HEK293 (cell line): ENCODE data around the gene C19orf33.

Experiments used
- EGR2 ChIP-seq: fragments of 450-650 bp; formaldehyde crosslinking; IDR thresholded peaks from 2 replicates; pipeline ENCODE4 v1.5.1; 2016; ENCODE audit warnings: low read depth, missing biosample characterization, missing genetic modification characterization
- FEZF1 ChIP-seq: fragments of 450-650 bp; formaldehyde crosslinking; IDR thresholded peaks from 2 replicates; pipeline ENCODE4 v1.5.1; 2016; ENCODE audit warnings: missing biosample characterization, missing genetic modification characterization
- REPIN1 ChIP-seq: fragments of 450-650 bp; formaldehyde crosslinking; IDR thresholded peaks from 2 replicates; pipeline ENCODE4 v1.5.1; 2017; ENCODE audit warnings: missing biosample characterization, missing genetic modification characterization, low read depth
- SCRT2 ChIP-seq: fragments of 450-650 bp; formaldehyde crosslinking; IDR thresholded peaks from 2 replicates; pipeline ENCODE4 v1.5.1; 2016; ENCODE audit warnings: missing biosample characterization, missing genetic modification characterization
- ZIC2 ChIP-seq: fragments of 450-650 bp; formaldehyde crosslinking; IDR thresholded peaks from 2 replicates; pipeline ENCODE4 v1.5.1; 2016; ENCODE audit warnings: missing biosample characterization, missing genetic modification characterization
- ZNF214 ChIP-seq: fragments of 450-650 bp; formaldehyde crosslinking; IDR thresholded peaks from 2 replicates; pipeline ENCODE4 v1.5.1; 2017; ENCODE audit warnings: missing biosample characterization, mild to moderate bottlenecking, missing genetic modification characterization, borderline replicate concordance
- ZNF350 ChIP-seq: fragments of 450-650 bp; formaldehyde crosslinking; IDR thresholded peaks from 2 replicates; pipeline ENCODE4 v1.5.0; 2017; ENCODE audit warnings: missing biosample characterization, mild to moderate bottlenecking, missing genetic modification characterization
- ZNF473 ChIP-seq: fragments of 450-650 bp; formaldehyde crosslinking; IDR thresholded peaks from 2 replicates; pipeline ENCODE4 v1.5.1; 2017; ENCODE audit warnings: missing biosample characterization, missing genetic modification characterization
- ZNF560 ChIP-seq: fragments of 450-650 bp; formaldehyde crosslinking; IDR thresholded peaks from 2 replicates; pipeline ENCODE4 v1.5.1; 2017; ENCODE audit warnings: missing biosample characterization, missing genetic modification characterization, borderline replicate concordance
- ZNF585B ChIP-seq: fragments of 450-650 bp; formaldehyde crosslinking; IDR thresholded peaks from 2 replicates; pipeline ENCODE4 v1.5.1; 2016; ENCODE audit warnings: missing biosample characterization, missing genetic modification characterization
- ZNF621 ChIP-seq: fragments of 450-650 bp; formaldehyde crosslinking; IDR thresholded peaks from 2 replicates; pipeline ENCODE4 v1.5.1; 2017; ENCODE audit warnings: missing biosample characterization, missing genetic modification characterization
- ZNF629 ChIP-seq: fragments of 450-650 bp; formaldehyde crosslinking; IDR thresholded peaks from 2 replicates; pipeline ENCODE4 v1.5.1; 2017; ENCODE audit warnings: missing biosample characterization, missing genetic modification characterization
- TF ChIP-seq, protein P1 (sequence below): fragments of 450-650 bp; formaldehyde crosslinking; IDR thresholded peaks from 2 replicates; pipeline ENCODE4; 2016; ENCODE audit warnings: missing biosample characterization, missing genetic modification characterization
- TF ChIP-seq, protein P2 (sequence below): fragments of 450-650 bp; formaldehyde crosslinking; IDR thresholded peaks from 2 replicates; pipeline ENCODE4 v1.5.1; 2016; ENCODE audit warnings: missing biosample characterization, missing genetic modification characterization
- TF ChIP-seq, protein P3 (sequence below): fragments of 450-650 bp; formaldehyde crosslinking; IDR thresholded peaks from 2 replicates; pipeline ENCODE4 v1.5.1; 2016; ENCODE audit warnings: missing biosample characterization, missing genetic modification characterization, low read depth
- TF ChIP-seq, protein P4 (sequence below): fragments of 450-650 bp; formaldehyde crosslinking; IDR thresholded peaks from 2 replicates; pipeline ENCODE4 v1.5.1; 2016; ENCODE audit warnings: missing biosample characterization, missing genetic modification characterization
- TF ChIP-seq, protein P5 (sequence below): fragments of 450-650 bp; formaldehyde crosslinking; IDR thresholded peaks from 2 replicates; pipeline ENCODE4 v1.5.1; 2016; ENCODE audit warnings: missing biosample characterization, missing genetic modification characterization
- TF ChIP-seq, protein P6 (sequence below): IDR thresholded peaks from 2 replicates; pipeline ENCODE4 v1.6.1; 2011; ENCODE audit warnings: mild to moderate bottlenecking, low read depth, low read length, borderline replicate concordance

The C19orf33 gene

DNA sequence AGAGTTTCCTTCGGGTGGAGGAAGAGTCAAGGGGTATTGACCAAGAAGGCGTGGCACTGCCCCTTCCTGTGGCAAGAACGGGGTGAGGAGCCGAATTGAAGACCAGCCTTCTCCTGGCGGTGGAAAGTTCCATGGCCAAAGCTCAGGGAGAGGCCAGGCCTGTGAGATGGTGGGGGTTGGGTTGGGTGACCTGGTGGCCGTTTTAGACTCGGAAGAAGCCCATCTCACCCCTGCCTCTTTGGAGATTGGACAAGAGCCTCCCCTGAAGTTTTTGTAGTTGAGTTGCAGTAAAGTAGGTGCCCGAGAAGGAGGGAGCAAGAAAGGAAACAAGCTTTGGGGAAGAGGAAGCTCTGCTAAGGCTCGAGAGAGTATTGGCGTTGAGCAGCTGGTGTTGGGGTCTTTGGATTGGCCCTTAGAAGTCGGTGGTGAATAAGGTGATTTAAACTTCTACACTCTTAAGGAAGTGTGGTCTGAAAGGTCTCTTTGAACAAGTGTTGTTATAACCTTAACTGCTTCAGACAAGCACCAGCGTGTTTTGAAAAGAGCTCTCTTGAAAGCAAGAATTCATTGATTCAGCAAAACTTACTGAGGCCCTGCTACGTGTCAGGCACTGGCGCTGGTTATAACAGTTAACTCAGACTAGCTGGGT lies 38.7 kb upstream of the C19orf33 start (continued):
- TF ChIP-seq, protein P1, sequence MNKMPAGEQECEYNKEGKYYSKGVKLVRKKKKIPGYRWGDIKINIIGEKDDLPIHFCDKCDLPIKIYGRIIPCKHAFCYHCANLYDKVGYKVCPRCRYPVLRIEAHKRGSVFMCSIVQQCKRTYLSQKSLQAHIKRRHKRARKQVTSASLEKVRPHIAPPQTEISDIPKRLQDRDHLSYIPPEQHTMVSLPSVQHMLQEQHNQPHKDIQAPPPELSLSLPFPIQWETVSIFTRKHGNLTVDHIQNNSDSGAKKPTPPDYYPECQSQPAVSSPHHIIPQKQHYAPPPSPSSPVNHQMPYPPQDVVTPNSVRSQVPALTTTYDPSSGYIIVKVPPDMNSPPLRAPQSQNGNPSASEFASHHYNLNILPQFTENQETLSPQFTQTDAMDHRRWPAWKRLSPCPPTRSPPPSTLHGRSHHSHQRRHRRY = no peak
- TF ChIP-seq ZNF350 (tag by site-specific recombination) = no peak
- TF ChIP-seq ZIC2 = no peak
- TF ChIP-seq, protein P2, sequence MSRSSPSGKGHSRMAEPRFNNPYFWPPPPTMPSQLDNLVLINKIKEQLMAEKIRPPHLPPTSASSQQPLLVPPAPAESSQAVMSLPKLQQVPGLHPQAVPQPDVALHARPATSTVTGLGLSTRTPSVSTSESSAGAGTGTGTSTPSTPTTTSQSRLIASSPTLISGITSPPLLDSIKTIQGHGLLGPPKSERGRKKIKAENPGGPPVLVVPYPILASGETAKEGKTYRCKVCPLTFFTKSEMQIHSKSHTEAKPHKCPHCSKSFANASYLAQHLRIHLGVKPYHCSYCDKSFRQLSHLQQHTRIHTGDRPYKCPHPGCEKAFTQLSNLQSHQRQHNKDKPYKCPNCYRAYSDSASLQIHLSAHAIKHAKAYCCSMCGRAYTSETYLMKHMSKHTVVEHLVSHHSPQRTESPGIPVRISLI (tag by site-specific recombination) = no peak
- no peak for TF ChIP-seq REPIN1 (tag by site-specific recombination)
- TF ChIP-seq, protein P3, sequence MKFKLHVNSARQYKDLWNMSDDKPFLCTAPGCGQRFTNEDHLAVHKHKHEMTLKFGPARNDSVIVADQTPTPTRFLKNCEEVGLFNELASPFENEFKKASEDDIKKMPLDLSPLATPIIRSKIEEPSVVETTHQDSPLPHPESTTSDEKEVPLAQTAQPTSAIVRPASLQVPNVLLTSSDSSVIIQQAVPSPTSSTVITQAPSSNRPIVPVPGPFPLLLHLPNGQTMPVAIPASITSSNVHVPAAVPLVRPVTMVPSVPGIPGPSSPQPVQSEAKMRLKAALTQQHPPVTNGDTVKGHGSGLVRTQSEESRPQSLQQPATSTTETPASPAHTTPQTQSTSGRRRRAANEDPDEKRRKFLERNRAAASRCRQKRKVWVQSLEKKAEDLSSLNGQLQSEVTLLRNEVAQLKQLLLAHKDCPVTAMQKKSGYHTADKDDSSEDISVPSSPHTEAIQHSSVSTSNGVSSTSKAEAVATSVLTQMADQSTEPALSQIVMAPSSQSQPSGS (tag by site-specific recombination) = no peak
- TF ChIP-seq ZNF214 = no peak
- 0 out of 2 replicates have a peak, but pooled peaks have one; percentile 3 for TF ChIP-seq FEZF1
- TF ChIP-seq ZNF621 (tag by site-specific recombination) = no peak
- TF ChIP-seq ZNF629 (tag by site-specific recombination) = 0 out of 2 replicates have a peak, but pooled peaks have one; percentile 8
- TF ChIP-seq, protein P4, sequence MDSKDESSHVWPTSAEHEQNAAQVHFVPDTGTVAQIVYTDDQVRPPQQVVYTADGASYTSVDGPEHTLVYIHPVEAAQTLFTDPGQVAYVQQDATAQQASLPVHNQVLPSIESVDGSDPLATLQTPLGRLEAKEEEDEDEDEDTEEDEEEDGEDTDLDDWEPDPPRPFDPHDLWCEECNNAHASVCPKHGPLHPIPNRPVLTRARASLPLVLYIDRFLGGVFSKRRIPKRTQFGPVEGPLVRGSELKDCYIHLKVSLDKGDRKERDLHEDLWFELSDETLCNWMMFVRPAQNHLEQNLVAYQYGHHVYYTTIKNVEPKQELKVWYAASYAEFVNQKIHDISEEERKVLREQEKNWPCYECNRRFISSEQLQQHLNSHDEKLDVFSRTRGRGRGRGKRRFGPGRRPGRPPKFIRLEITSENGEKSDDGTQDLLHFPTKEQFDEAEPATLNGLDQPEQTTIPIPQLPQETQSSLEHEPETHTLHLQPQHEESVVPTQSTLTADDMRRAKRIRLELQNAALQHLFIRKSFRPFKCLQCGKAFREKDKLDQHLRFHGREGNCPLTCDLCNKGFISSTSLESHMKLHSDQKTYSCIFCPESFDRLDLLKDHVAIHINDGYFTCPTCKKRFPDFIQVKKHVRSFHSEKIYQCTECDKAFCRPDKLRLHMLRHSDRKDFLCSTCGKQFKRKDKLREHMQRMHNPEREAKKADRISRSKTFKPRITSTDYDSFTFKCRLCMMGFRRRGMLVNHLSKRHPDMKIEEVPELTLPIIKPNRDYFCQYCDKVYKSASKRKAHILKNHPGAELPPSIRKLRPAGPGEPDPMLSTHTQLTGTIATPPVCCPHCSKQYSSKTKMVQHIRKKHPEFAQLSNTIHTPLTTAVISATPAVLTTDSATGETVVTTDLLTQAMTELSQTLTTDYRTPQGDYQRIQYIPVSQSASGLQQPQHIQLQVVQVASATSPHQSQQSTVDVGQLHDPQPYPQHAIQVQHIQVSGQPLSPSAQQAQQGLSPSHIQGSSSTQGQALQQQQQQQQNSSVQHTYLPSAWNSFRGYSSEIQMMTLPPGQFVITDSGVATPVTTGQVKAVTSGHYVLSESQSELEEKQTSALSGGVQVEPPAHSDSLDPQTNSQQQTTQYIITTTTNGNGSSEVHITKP = peak; percentile 97
- no peak for TF ChIP-seq ZNF560 (tag by site-specific recombination)
- no peak for TF ChIP-seq ZNF473 (tag by site-specific recombination)
- TF ChIP-seq, protein P5, sequence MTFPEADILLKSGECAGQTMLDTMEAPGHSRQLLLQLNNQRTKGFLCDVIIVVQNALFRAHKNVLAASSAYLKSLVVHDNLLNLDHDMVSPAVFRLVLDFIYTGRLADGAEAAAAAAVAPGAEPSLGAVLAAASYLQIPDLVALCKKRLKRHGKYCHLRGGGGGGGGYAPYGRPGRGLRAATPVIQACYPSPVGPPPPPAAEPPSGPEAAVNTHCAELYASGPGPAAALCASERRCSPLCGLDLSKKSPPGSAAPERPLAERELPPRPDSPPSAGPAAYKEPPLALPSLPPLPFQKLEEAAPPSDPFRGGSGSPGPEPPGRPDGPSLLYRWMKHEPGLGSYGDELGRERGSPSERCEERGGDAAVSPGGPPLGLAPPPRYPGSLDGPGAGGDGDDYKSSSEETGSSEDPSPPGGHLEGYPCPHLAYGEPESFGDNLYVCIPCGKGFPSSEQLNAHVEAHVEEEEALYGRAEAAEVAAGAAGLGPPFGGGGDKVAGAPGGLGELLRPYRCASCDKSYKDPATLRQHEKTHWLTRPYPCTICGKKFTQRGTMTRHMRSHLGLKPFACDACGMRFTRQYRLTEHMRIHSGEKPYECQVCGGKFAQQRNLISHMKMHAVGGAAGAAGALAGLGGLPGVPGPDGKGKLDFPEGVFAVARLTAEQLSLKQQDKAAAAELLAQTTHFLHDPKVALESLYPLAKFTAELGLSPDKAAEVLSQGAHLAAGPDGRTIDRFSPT (tag by site-specific recombination) = peak; percentile 84
- TF ChIP-seq EGR2 (tag by site-specific recombination) = 0 out of 2 replicates have a peak, but pooled peaks have one; percentile 1
- TF ChIP-seq, protein P6, sequence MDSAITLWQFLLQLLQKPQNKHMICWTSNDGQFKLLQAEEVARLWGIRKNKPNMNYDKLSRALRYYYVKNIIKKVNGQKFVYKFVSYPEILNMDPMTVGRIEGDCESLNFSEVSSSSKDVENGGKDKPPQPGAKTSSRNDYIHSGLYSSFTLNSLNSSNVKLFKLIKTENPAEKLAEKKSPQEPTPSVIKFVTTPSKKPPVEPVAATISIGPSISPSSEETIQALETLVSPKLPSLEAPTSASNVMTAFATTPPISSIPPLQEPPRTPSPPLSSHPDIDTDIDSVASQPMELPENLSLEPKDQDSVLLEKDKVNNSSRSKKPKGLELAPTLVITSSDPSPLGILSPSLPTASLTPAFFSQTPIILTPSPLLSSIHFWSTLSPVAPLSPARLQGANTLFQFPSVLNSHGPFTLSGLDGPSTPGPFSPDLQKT = no peak
- no peak for TF ChIP-seq SCRT2 (tag by site-specific recombination)
- no peak for TF ChIP-seq ZNF585B (tag by site-specific recombination)
